ENCODE measurements around the gene HMG20B. TPM values are rescaled to one million over a fixed set of nuclear protein-coding genes. Genes with fewer than 3 reads are reported as not detected.

The HMG20B gene
- polyA plus RNA-seq, 1 donor (not counting 4 experiments of a cell fraction or from before 2014, with no cell fraction given): 27.9 TPM

GRCh38 chr19:3618144-3618810 lies 45.5 kb downstream of the HMG20B start:
- peaks cover 7 to 19% of the 10 kb centered on the region in 2 experiments for H3K36me3 ChIP-seq (ENCODE audit: control insufficient read depth in 2 of 2, extremely low read depth in 1 of 2, insufficient read depth in 2 of 2, low read length in 2 of 2)
- no peaks in the 10 kb centered on the region for H3K9me1 ChIP-seq (ENCODE audit: control insufficient read depth, extremely low read depth, insufficient read depth, low read length)
- no peak overlapping the region for H3K4me2 ChIP-seq (ENCODE audit: control insufficient read depth, extremely low read depth, insufficient read depth, low read depth, low read length)
- H3K4me1 ChIP-seq (ENCODE audit: control insufficient read depth, extremely low read depth, insufficient read depth, low read length): no peaks in the 10 kb centered on the region
- H3K27ac ChIP-seq (ENCODE audit: control insufficient read depth, insufficient read depth, low read length): no peak overlapping the region
- H4K20me1 ChIP-seq (ENCODE audit: control insufficient read depth, extremely low read depth, insufficient read depth, low read length): no peaks in the 10 kb centered on the region
- no peaks in the 10 kb centered on the region for H3K27me3 ChIP-seq (ENCODE audit: control insufficient read depth, extremely low read depth, insufficient read depth, low read length)
- no peaks in the 10 kb centered on the region for H3K79me2 ChIP-seq (ENCODE audit: control insufficient read depth, insufficient read depth, low read length)
- dilution Hi-C loops (cut with MboI; ENCODE audit: extremely low pct_ligation_motif_present, low sequenced_read_pairs): no loop called here
- no peak overlapping the region for H2AFZ ChIP-seq (ENCODE audit: control insufficient read depth, low read length)
- TF ChIP-seq CTCF (optimal IDR thresholded peaks at IDR 0.05 in 1 of 3, IDR thresholded peaks at IDR 0.05 in 1 of 3, conservative IDR thresholded peaks at IDR 0.05 in 1 of 3; ENCODE audit: extremely low read depth in 1 of 3, insufficient read depth in 2 of 3, low read length in 3 of 3) (peak; percentile 58 to 92 (median 75)), EZH2 (IDR thresholded peaks at IDR 0.05; ENCODE audit: low read length) (no peak)
- FAIRE-seq: no peak
- H3K9ac ChIP-seq (ENCODE audit: control insufficient read depth, extremely low read depth, insufficient read depth, low read length): no peak overlapping the region
- DNase-seq (ENCODE audit: low read depth, low spot score): no peak
- no peaks in the 10 kb centered on the region for H3K9me3 ChIP-seq (ENCODE audit: control insufficient read depth, low read depth, low read length)
- no peak overlapping the region for H3K4me3 ChIP-seq (ENCODE audit: control insufficient read depth in 2 of 3, extremely low read depth in 1 of 3, insufficient read depth in 2 of 3, low read depth in 1 of 3, low read length in 3 of 3)

GRCh38 chr19:3618811-3619630 lies 46.3 kb downstream of the HMG20B start:
- no peak overlapping the region for H3K4me2 ChIP-seq (ENCODE audit: control insufficient read depth, extremely low read depth, insufficient read depth, low read depth, low read length)
- FAIRE-seq: no peak
- no peaks in the 10 kb centered on the region for H3K9me1 ChIP-seq (ENCODE audit: control insufficient read depth, extremely low read depth, insufficient read depth, low read length)
- H3K4me3 ChIP-seq (ENCODE audit: control insufficient read depth in 2 of 3, extremely low read depth in 1 of 3, insufficient read depth in 2 of 3, low read depth in 1 of 3, low read length in 3 of 3): no peak overlapping the region
- H4K20me1 ChIP-seq (ENCODE audit: control insufficient read depth, extremely low read depth, insufficient read depth, low read length): no peaks in the 10 kb centered on the region
- no peak overlapping the region for H3K27ac ChIP-seq (ENCODE audit: control insufficient read depth, insufficient read depth, low read length)
- H3K27me3 ChIP-seq (ENCODE audit: control insufficient read depth, extremely low read depth, insufficient read depth, low read length): no peaks in the 10 kb centered on the region
- no peak overlapping the region for H3K9ac ChIP-seq (ENCODE audit: control insufficient read depth, extremely low read depth, insufficient read depth, low read length)
- DNase-seq (ENCODE audit: low read depth, low spot score): no peak
- H3K36me3 ChIP-seq (ENCODE audit: control insufficient read depth in 2 of 2, extremely low read depth in 1 of 2, insufficient read depth in 2 of 2, low read length in 2 of 2): peaks cover 3 to 19% of the 10 kb centered on the region in 2 experiments
- no peaks in the 10 kb centered on the region for H3K4me1 ChIP-seq (ENCODE audit: control insufficient read depth, extremely low read depth, insufficient read depth, low read length)
- no peak overlapping the region for H2AFZ ChIP-seq (ENCODE audit: control insufficient read depth, low read length)
- H3K9me3 ChIP-seq (ENCODE audit: control insufficient read depth, low read depth, low read length): no peaks in the 10 kb centered on the region
- TF ChIP-seq EZH2 (IDR thresholded peaks at IDR 0.05; ENCODE audit: low read length) (no peak), CTCF (optimal IDR thresholded peaks at IDR 0.05 in 1 of 3, IDR thresholded peaks at IDR 0.05 in 1 of 3, conservative IDR thresholded peaks at IDR 0.05 in 1 of 3; ENCODE audit: extremely low read depth in 1 of 3, insufficient read depth in 2 of 3, low read length in 3 of 3) (no peak)
- dilution Hi-C loops (cut with MboI; ENCODE audit: extremely low pct_ligation_motif_present, low sequenced_read_pairs): no loop called here
- H3K79me2 ChIP-seq (ENCODE audit: control insufficient read depth, insufficient read depth, low read length): peaks cover 5% of the 10 kb centered on the region

All from keratinocyte (primary cell).